ENCODE results near the gene PKD2.
A peak's percentile ranks its signal among the peaks of the same experiment; 100 is the strongest.
"Not testable (repeated sequence)": the region's sequence is repeated elsewhere in the genome, so short reads cannot be mapped to it uniquely, and the experiment has no call there.

PKD2 gene

GRCh38 chr4:88075336-88075735 is 67.9 kb downstream of the PKD2 start:
- no peak for DNase-seq

GRCh38 chr4:88077911-88078524 is 70.6 kb downstream of the PKD2 start:
- DNase-seq: no peak

GRCh38 chr4:88078579-88078978 is 71.1 kb downstream of the PKD2 start:
- DNase-seq: no peak

- DNase-seq: no peak
Measured at GRCh38 chr4:88080626-88081025, 73.2 kb downstream of the PKD2 start.

GRCh38 chr4:88087004-88087403 is 79.6 kb downstream of the PKD2 start:
- DNase-seq: no peak

GRCh38 chr4:88090898-88091297 is 83.5 kb downstream of the PKD2 start:
- DNase-seq: peak; percentile 28

- no peak for DNase-seq
Measured at GRCh38 chr4:88091378-88091777, 83.9 kb downstream of the PKD2 start.

- no peak for DNase-seq
Measured at GRCh38 chr4:88093874-88094273, 86.4 kb downstream of the PKD2 start.

GRCh38 chr4:88097301-88097700 is 89.9 kb downstream of the PKD2 start:
- DNase-seq: no peak

GRCh38 chr4:88097781-88098180 is 90.3 kb downstream of the PKD2 start:
- no peak for DNase-seq

- DNase-seq: peak; percentile 74
Measured at GRCh38 chr4:88098993-88099752, 91.7 kb downstream of the PKD2 start.

GRCh38 chr4:88101165-88101564 is 93.7 kb downstream of the PKD2 start:
- peak; percentile 78 for DNase-seq

- DNase-seq: no peak
Measured at GRCh38 chr4:88102026-88102425, 94.6 kb downstream of the PKD2 start.

- no peak for DNase-seq
Measured at GRCh38 chr4:88104902-88105610, 97.6 kb downstream of the PKD2 start.

GRCh38 chr4:88106205-88106604 is 98.8 kb downstream of the PKD2 start:
- no peak for DNase-seq

GRCh38 chr4:88107406-88108107 is 100.1 kb downstream of the PKD2 start:
- DNase-seq: peak; percentile 71

GRCh38 chr4:88108108-88108465 is 100.7 kb downstream of the PKD2 start:
- DNase-seq: not testable (repeated sequence)

- DNase-seq: no peak
Measured at GRCh38 chr4:88108747-88109122, 101.3 kb downstream of the PKD2 start.

GRCh38 chr4:88109123-88109881 is 101.9 kb downstream of the PKD2 start:
- no peak for DNase-seq

GRCh38 chr4:88110826-88111225 is 103.4 kb downstream of the PKD2 start:
- DNase-seq: peak; percentile 88

- no peak for DNase-seq
Measured at GRCh38 chr4:88112856-88113255, 105.4 kb downstream of the PKD2 start.

- peak; percentile 75 for DNase-seq
Measured at GRCh38 chr4:88115587-88115986, 108.2 kb downstream of the PKD2 start.

GRCh38 chr4:88119943-88120342 is 112.5 kb downstream of the PKD2 start:
- DNase-seq: no peak

Measured in RPMI8226 (cell line).